Astrocyte (in vitro differentiated cells and primary cell): ENCODE data around the gene TRABD2A. TPM values are rescaled to one million over a fixed set of nuclear protein-coding genes. Genes with fewer than 3 reads are reported as not detected.

Source experiments
- DNase-seq: peaks from one replicate; pipeline ENCODE4 v3.0.0-alpha.2; 2010; ENCODE audit warnings: low read depth
- FAIRE-seq: peaks from 2 replicates; lab custom pipeline; 2011; peaks lifted over from hg19 to GRCh38; lab: Jason Lieb, UNC
- H2AFZ ChIP-seq: 2 replicates; pipeline ENCODE4 v1.6.0; 2012; ENCODE audit warnings: low read depth, low read length, inconsistent platforms
- H3K27ac ChIP-seq: 2 replicates; pipeline ENCODE4 v1.5.1; 2011; ENCODE audit warnings: low read depth, low read length, inconsistent platforms
- H3K27me3 ChIP-seq: 2 replicates; pipeline ENCODE4 v1.6.0; 2011; ENCODE audit warnings: low read length, inconsistent platforms; ENCODE audit not compliant: insufficient read depth
- H3K36me3 ChIP-seq: 2 replicates; pipeline ENCODE4 v1.5.1; 2011; ENCODE audit warnings: low read length, inconsistent platforms; ENCODE audit not compliant: insufficient read depth
- H3K4me1 ChIP-seq: 2 replicates; pipeline ENCODE4 v1.5.1; 2011; ENCODE audit warnings: low read length, inconsistent platforms; ENCODE audit not compliant: insufficient read depth
- H3K4me2 ChIP-seq: 2 replicates; pipeline ENCODE4 v1.6.0; 2012; ENCODE audit warnings: low read length, inconsistent platforms
- H3K4me3 ChIP-seq: 2 replicates; pipeline ENCODE4 v1.5.1; 2011; ENCODE audit warnings: low read depth, mild to moderate bottlenecking, low read length, inconsistent platforms; ENCODE audit not compliant: insufficient read depth
- H3K79me2 ChIP-seq: 2 replicates; pipeline ENCODE4 v1.6.0; 2012; ENCODE audit warnings: mild to moderate bottlenecking, low read length, inconsistent platforms; ENCODE audit not compliant: insufficient read depth
- H3K9ac ChIP-seq: 2 replicates; pipeline ENCODE4 v1.6.0; 2012; ENCODE audit warnings: mild to moderate bottlenecking, low read length, inconsistent platforms
- H3K9me3 ChIP-seq: 2 replicates; pipeline ENCODE4 v1.5.1; 2012; ENCODE audit warnings: low read depth, mild to moderate bottlenecking, low read length, inconsistent platforms; ENCODE audit not compliant: insufficient read depth
- H4K20me1 ChIP-seq: 2 replicates; pipeline ENCODE4 v1.6.0; 2012; ENCODE audit warnings: low read length, inconsistent platforms; ENCODE audit not compliant: insufficient read depth
- H3K27ac Mint-ChIP-seq: one replicate; pipeline ENCODE4 v1.8.0; 2021; ENCODE audit warnings: mild to moderate bottlenecking, mixed read lengths; ENCODE audit not compliant: unreplicated experiment
- H3K27me3 Mint-ChIP-seq: one replicate; pipeline ENCODE4 v1.8.0; 2021; ENCODE audit warnings: low read depth, mixed read lengths; ENCODE audit not compliant: unreplicated experiment
- H3K36me3 Mint-ChIP-seq: one replicate; pipeline ENCODE4 v1.8.0; 2021; ENCODE audit warnings: low read depth, mixed read lengths; ENCODE audit not compliant: unreplicated experiment
- H3K4me1 Mint-ChIP-seq: one replicate; pipeline ENCODE4 v1.8.0; 2021; ENCODE audit warnings: low read depth, mixed read lengths; ENCODE audit not compliant: unreplicated experiment
- H3K4me3 Mint-ChIP-seq: one replicate; pipeline ENCODE4 v1.8.0; 2021; ENCODE audit warnings: mild to moderate bottlenecking, moderate library complexity, mixed read lengths; ENCODE audit not compliant: unreplicated experiment
- H3K9me3 Mint-ChIP-seq: one replicate; pipeline ENCODE4 v1.8.0; 2021; ENCODE audit warnings: mild to moderate bottlenecking, mixed read lengths; ENCODE audit not compliant: unreplicated experiment
- EZH2 ChIP-seq: IDR thresholded peaks from 2 replicates; pipeline ENCODE4 v1.6.1; 2012; ENCODE audit warnings: mild to moderate bottlenecking, low read length, inconsistent platforms; ENCODE audit not compliant: insufficient read depth
- total RNA-seq: library from RNA; stranded (reverse); gene quantifications from 2 replicates; pipeline ENCODE4 v1.2.1, GENCODE V29; 2021
- TF ChIP-seq, protein P1 (sequence below): IDR thresholded peaks from 2 replicates; pipeline ENCODE4 v1.5.1; 2011; ENCODE audit warnings: low read depth, mild to moderate bottlenecking, inconsistent platforms, low read length, moderate library complexity; ENCODE audit not compliant: insufficient read depth

Gene TRABD2A
- total RNA-seq, 1 donor from 2014 or later, result 2.6 TPM

DNA sequence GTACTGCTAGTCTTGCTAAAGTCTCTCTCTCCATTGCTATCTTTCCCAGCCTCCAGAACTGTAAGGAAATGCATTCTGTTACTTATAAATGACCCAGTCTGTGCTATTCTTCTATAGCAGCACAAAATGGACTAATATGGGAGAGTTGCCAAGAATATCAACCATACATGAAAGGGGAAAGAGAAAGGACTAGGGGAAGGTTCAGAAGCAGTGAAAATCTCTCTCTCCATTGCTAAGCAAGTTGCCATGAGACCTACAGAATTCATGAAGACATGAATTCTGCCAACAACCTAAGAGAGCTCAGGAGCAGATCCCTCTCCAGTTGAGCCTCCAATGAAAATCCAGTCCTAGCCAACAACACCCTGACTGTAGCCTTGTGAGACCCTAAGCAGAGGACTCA lies 3.6 kb upstream of the TRABD2A start:
- Histone ChIP-seq H3K27ac (no peak overlapping the region), H4K20me1 (no peaks in the 10 kb centered on the region), H3K4me3 (no peak overlapping the region), H3K4me2 (no peak overlapping the region), H3K9me3 (no peaks in the 10 kb centered on the region), H2AFZ (no peak overlapping the region), H3K9ac (no peak overlapping the region), H3K4me1 (peaks cover 28% of the 10 kb centered on the region), H3K36me3 (no peaks in the 10 kb centered on the region), H3K27me3 (peaks cover 16% of the 10 kb centered on the region), H3K79me2 (no peaks in the 10 kb centered on the region)
- Mint-ChIP-seq H3K4me3 (no peak overlapping the region), H3K36me3 (no peaks in the 10 kb centered on the region), H3K4me1 (peaks cover 27% of the 10 kb centered on the region), H3K9me3 (no peaks in the 10 kb centered on the region), H3K27ac (no peak overlapping the region), H3K27me3 (peaks cover 36% of the 10 kb centered on the region)
- no peak for FAIRE-seq
- TF ChIP-seq, protein P1, sequence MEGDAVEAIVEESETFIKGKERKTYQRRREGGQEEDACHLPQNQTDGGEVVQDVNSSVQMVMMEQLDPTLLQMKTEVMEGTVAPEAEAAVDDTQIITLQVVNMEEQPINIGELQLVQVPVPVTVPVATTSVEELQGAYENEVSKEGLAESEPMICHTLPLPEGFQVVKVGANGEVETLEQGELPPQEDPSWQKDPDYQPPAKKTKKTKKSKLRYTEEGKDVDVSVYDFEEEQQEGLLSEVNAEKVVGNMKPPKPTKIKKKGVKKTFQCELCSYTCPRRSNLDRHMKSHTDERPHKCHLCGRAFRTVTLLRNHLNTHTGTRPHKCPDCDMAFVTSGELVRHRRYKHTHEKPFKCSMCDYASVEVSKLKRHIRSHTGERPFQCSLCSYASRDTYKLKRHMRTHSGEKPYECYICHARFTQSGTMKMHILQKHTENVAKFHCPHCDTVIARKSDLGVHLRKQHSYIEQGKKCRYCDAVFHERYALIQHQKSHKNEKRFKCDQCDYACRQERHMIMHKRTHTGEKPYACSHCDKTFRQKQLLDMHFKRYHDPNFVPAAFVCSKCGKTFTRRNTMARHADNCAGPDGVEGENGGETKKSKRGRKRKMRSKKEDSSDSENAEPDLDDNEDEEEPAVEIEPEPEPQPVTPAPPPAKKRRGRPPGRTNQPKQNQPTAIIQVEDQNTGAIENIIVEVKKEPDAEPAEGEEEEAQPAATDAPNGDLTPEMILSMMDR, result no peak
- no peak for TF ChIP-seq EZH2
- no peak for DNase-seq

DNA sequence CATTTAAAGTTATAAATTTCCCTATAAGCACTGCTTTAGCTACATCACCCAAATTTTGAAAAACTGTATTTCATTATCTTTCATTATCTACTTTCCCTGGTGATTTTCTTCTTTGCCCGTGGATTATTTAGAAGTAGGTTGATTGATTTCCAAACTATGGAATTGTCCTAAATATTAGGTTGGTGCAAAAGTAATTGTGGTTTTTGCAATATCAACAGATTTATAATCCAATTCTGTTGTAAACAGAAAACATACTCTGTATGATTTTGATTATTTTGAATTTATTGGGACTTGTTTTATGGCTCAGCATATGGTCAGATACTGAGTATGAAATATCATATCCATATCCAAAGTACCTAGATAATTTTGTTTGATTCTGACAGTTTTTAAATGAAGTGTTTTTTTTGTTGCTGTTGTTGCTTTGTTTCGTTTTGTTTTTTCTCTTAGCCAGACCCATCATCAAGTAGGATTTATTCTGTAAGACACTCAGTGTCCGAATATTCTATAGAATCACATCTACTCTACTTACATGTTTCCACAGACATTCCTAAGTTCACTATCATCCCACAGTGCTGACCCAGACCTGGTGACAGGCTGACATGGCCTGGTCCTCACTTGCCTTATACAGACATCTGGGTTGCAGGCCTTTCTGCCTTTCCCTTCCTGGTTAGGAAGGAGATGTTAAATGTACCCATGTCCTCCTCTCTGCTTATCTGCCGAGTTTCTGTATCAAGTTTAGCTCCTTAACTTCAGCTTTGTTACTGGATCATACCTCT lies 2.1 kb upstream of the TRABD2A start:
- H3K27me3 Mint-ChIP-seq, result peaks cover 47% of the 10 kb centered on the region
- FAIRE-seq, result peak; percentile 13
- H3K27ac ChIP-seq, result no peak overlapping the region
- peaks cover 21% of the 10 kb centered on the region for H3K4me1 ChIP-seq
- peaks cover 16% of the 10 kb centered on the region for H3K4me1 Mint-ChIP-seq
- peak overlapping the region; percentile 86 for H3K4me3 Mint-ChIP-seq
- DNase-seq, result no peak
- no peaks in the 10 kb centered on the region for H3K36me3 ChIP-seq
- no peaks in the 10 kb centered on the region for H3K9me3 ChIP-seq
- peaks cover 27% of the 10 kb centered on the region for H3K27me3 ChIP-seq
- peak overlapping the region; percentile 50 for H3K27ac Mint-ChIP-seq
- H3K36me3 Mint-ChIP-seq, result no peaks in the 10 kb centered on the region
- no peak overlapping the region for H3K4me3 ChIP-seq
- no peaks in the 10 kb centered on the region for H3K79me2 ChIP-seq
- no peaks in the 10 kb centered on the region for H4K20me1 ChIP-seq
- TF ChIP-seq, protein P1, result no peak
- no peak overlapping the region for H3K9ac ChIP-seq
- H3K4me2 ChIP-seq, result peak overlapping the region; percentile 3
- H3K9me3 Mint-ChIP-seq, result no peaks in the 10 kb centered on the region
- H2AFZ ChIP-seq, result no peak overlapping the region

DNA sequence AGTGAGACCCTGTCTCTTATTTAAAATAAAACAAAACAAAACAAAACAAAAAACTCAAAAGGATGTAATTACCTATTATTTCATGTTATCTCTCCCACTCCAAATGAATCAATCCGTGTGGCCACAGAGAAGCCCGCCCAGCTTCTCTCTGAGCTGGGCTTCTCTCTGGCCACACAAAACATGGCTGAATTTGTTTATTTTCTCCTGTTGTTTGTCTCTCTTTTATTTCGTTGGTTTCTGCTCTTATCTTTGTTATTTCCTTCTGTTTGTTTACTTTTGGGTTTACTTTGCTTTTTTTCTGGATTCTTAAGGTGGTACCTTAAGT lies 1.5 kb upstream of the TRABD2A start:
- Histone ChIP-seq H3K4me3 (no peak overlapping the region), H2AFZ (no peak overlapping the region), H3K36me3 (no peaks in the 10 kb centered on the region), H3K4me2 (peak overlapping the region; percentile 94), H3K27ac (no peak overlapping the region), H4K20me1 (no peaks in the 10 kb centered on the region), H3K4me1 (peaks cover 21% of the 10 kb centered on the region), H3K9me3 (no peaks in the 10 kb centered on the region), H3K27me3 (peaks cover 30% of the 10 kb centered on the region), H3K9ac (no peak overlapping the region), H3K79me2 (no peaks in the 10 kb centered on the region)
- Mint-ChIP-seq H3K4me3 (peak overlapping the region; percentile 86), H3K36me3 (no peaks in the 10 kb centered on the region), H3K27me3 (peaks cover 53% of the 10 kb centered on the region), H3K4me1 (peaks cover 16% of the 10 kb centered on the region), H3K27ac (peak overlapping the region; percentile 50), H3K9me3 (no peaks in the 10 kb centered on the region)
- no peak for DNase-seq
- TF ChIP-seq, protein P1, result no peak
- no peak for TF ChIP-seq EZH2
- FAIRE-seq, result no peak
